HL-60 (cell line): Measurements from ENCODE around the gene APBA2.

Experiments used
- DNase-seq, 2 experiments: peaks; one replicate each; pipeline ENCODE4 v3.0.0-alpha.2; 2010 to 2020; ENCODE audit warnings: low read depth in 1 of 2, low spot score in 1 of 2
- H3K27ac ChIP-seq: fragments of 250-450 bp; sonication (Bioruptor Pico); replicated peaks from 2 replicates; pipeline ENCODE4 v1.5.1; 2020; ENCODE audit warnings: mild to moderate bottlenecking, moderate library complexity
- H3K27me3 ChIP-seq: fragments of 250-450 bp; sonication (Bioruptor Pico); 2 replicates; pipeline ENCODE4 v1.5.1; 2021; ENCODE audit warnings: mild to moderate bottlenecking, moderate library complexity; ENCODE audit not compliant: insufficient read depth, poor library complexity, severe bottlenecking
- H3K4me3 ChIP-seq: replicated peaks from 2 replicates; pipeline ENCODE4 v1.5.1; 2011; ENCODE audit warnings: mild to moderate bottlenecking, control low read depth, low read length; ENCODE audit not compliant: insufficient read depth
- CTCF ChIP-seq: IDR thresholded peaks from one replicate; pipeline ENCODE4 v1.5.1; 2011; ENCODE audit warnings: low read length, control low read depth, inconsistent platforms; ENCODE audit not compliant: insufficient read depth
- GABPA ChIP-seq: IDR thresholded peaks from 2 replicates; pipeline ENCODE4 v1.6.1; 2012; ENCODE audit warnings: low read depth
- POLR2AphosphoS5 ChIP-seq: IDR thresholded peaks from 2 replicates; pipeline ENCODE4 v1.6.1; 2012; ENCODE audit warnings: low read depth
- REST ChIP-seq: IDR thresholded peaks from 2 replicates; pipeline ENCODE4 v1.6.1; 2012; ENCODE audit warnings: low read depth; ENCODE audit not compliant: insufficient replicate concordance
- SPI1 ChIP-seq: IDR thresholded peaks from 2 replicates; pipeline ENCODE4 v1.6.1; 2012; ENCODE audit warnings: low read depth, mild to moderate bottlenecking, borderline replicate concordance

APBA2 gene

GRCh38 chr15:28969511-28970085, 83.8 kb downstream of the APBA2 start:
- no peak for TF ChIP-seq SPI1
- TF ChIP-seq REST = no peak
- no peak for TF ChIP-seq CTCF
- TF ChIP-seq GABPA = no peak
- no peak for TF ChIP-seq POLR2AphosphoS5
- no peak for DNase-seq
- Histone ChIP-seq H3K27me3 (peaks cover 4% of the 10 kb centered on the region), H3K4me3 (no peak overlapping the region), H3K27ac (no peak overlapping the region)

GRCh38 chr15:28974142-28974541, 88.4 kb downstream of the APBA2 start:
- no peak for DNase-seq
- TF ChIP-seq CTCF (no peak), SPI1 (no peak), REST (no peak), POLR2AphosphoS5 (no peak), GABPA (no peak)
- Histone ChIP-seq H3K4me3 (no peak overlapping the region), H3K27me3 (no peaks in the 10 kb centered on the region), H3K27ac (no peak overlapping the region)

- peak in 1 of 2 experiments; percentile 48 for DNase-seq
- TF ChIP-seq CTCF (peak; percentile 76), POLR2AphosphoS5 (no peak)
Observed at GRCh38 chr15:28975766-28976179, 90.0 kb downstream of the APBA2 start.

GRCh38 chr15:28977377-28978010, 91.7 kb downstream of the APBA2 start:
- TF ChIP-seq GABPA (no peak), REST (peak; percentile 85)
- H3K27me3 ChIP-seq = no peaks in the 10 kb centered on the region
- no peak for DNase-seq
- H3K27ac ChIP-seq = no peak overlapping the region
- no peak overlapping the region for H3K4me3 ChIP-seq

More at GRCh38 chr15:28975766-28976179, 90.0 kb downstream of the APBA2 start:
- H3K27me3 ChIP-seq = no peaks in the 10 kb centered on the region
- no peak overlapping the region for H3K27ac ChIP-seq
- no peak overlapping the region for H3K4me3 ChIP-seq
